GM19238 (cell line): ENCODE data around the gene ZNF649.
A peak's percentile ranks its signal among the peaks of the same experiment; 100 is the strongest.
"Not testable (repeated sequence)": the region's sequence is repeated elsewhere in the genome, so short reads cannot be mapped to it uniquely, and the experiment has no call there.

Experiments used
- DNase-seq: peaks from one replicate; pipeline ENCODE4 v3.0.0; 2011; ENCODE audit warnings: low spot score; ENCODE audit not compliant: insufficient read length

Gene ZNF649

GRCh38 chr19:51904331-51905165 lies at the start of gene ZNF649:
Gene ZNF649 (minus strand): TSS chr19:51905017. CDS start chr19:51900107, 4,910 bp downstream.
- DNase-seq, result peak; percentile 71

GRCh38 chr19:51948975-51949374 lies 44.2 kb upstream of the ZNF649 start:
- no peak for DNase-seq

- no peak for DNase-seq
These were observed 41.8 kb upstream of the ZNF649 start for GRCh38 chr19:51946602-51947001.

- DNase-seq, result no peak
These were observed 40.2 kb upstream of the ZNF649 start for GRCh38 chr19:51944798-51945552.

GRCh38 chr19:51938936-51939335 lies 34.1 kb upstream of the ZNF649 start:
- no peak for DNase-seq

- DNase-seq, result no peak
These were observed 27.1 kb upstream of the ZNF649 start for GRCh38 chr19:51931921-51932320.

- no peak for DNase-seq
These were observed 23.0 kb upstream of the ZNF649 start for GRCh38 chr19:51927859-51928258.

- peak; percentile 78 for DNase-seq
These were observed 22.2 kb upstream of the ZNF649 start, which contains the start of gene ZNF613 for GRCh38 chr19:51926784-51927741. Gene ZNF613 (plus strand): TSS chr19:51927472. CDS start chr19:51936221, 8,749 bp downstream.

GRCh38 chr19:51926426-51926783 lies 21.6 kb upstream of the ZNF649 start:
- DNase-seq, result no peak

- no peak for DNase-seq
These were observed 17.1 kb upstream of the ZNF649 start for GRCh38 chr19:51921949-51922348.

GRCh38 chr19:51919606-51920005 lies 14.8 kb upstream of the ZNF649 start:
- DNase-seq, result no peak

GRCh38 chr19:51916167-51916566 lies 11.3 kb upstream of the ZNF649 start:
- no peak for DNase-seq

- no peak for DNase-seq
These were observed 10.6 kb upstream of the ZNF649 start for GRCh38 chr19:51915324-51915867.

- not testable (repeated sequence) for DNase-seq
These were observed 3.2 kb upstream of the ZNF649 start for GRCh38 chr19:51907981-51908380.

GRCh38 chr19:51906108-51906507 lies 1.3 kb upstream of the ZNF649 start:
- not testable (repeated sequence) for DNase-seq

GRCh38 chr19:51905639-51906038 lies 822 bp upstream of the ZNF649 start:
- not testable (repeated sequence) for DNase-seq

- no peak for DNase-seq
These were observed 389 bp upstream of the ZNF649 start for GRCh38 chr19:51905206-51905605.

GRCh38 chr19:51903192-51903591 lies 1.6 kb downstream of the ZNF649 start:
- no peak for DNase-seq

GRCh38 chr19:51901860-51902259 lies 3.0 kb downstream of the ZNF649 start:
- no peak for DNase-seq

- no peak for DNase-seq
These were observed 13.5 kb downstream of the ZNF649 start for GRCh38 chr19:51891193-51891747.

GRCh38 chr19:51889934-51890333 lies 14.9 kb downstream of the ZNF649 start:
- no peak for DNase-seq
